GM18867 (cell line): ENCODE data around the gene KITLG.
"Not testable (repeated sequence)": the region's sequence is repeated elsewhere in the genome, so short reads cannot be mapped to it uniquely, and the experiment has no call there.

Experiments used
- ATAC-seq: cut with Tn5 transposase; IDR thresholded peaks from one replicate; pipeline ENCODE4 v1.9.1; 2021; ENCODE audit warnings: mild to moderate bottlenecking, moderate library complexity; ENCODE audit not compliant: unreplicated experiment

The KITLG gene

GRCh38 chr12:88544991-88545980 lies 35.0 kb downstream of the KITLG start:
- no peak for ATAC-seq

GRCh38 chr12:88539893-88540292 lies 40.4 kb downstream of the KITLG start:
- no peak for ATAC-seq

DNA sequence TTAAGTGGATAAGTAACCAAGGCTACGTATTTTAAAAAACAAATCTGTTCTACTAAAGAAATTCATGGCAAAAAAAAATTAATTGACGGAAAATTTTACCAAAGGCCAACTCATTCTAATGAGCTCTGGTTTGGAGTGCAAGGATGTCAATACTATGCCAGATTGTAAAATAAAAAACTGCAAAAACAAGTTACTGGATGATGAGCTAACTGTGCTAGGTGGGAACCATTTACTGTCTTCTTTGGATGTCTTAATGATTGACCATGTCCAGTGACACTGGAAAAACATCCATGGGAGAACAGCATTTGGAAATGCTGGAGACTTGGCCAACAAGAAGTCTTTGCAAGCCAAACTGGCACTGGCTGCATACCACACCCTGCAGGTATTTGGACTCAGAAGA lies 41.6 kb downstream of the KITLG start:
- no peak for ATAC-seq

DNA sequence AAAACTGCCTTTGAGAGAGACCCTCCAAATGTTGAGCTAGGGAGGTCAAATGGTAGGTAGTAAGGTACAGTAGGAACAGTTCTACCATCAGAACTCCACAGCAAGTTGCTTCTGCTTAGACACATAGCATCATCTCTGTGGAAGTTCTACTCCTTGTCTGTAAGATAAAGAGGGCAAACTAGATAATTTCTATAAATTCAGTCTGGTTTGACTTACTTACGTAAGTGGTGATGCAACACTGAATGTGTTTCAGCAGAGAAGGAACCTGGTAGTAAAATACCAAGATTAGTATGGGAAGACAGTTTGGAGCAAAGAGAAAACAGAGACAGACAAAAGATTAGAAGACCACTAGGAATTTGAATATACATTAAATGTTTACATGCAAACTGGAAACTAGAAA lies 42.0 kb downstream of the KITLG start:
- no peak for ATAC-seq

- ATAC-seq: no peak
These were observed 49.4 kb downstream of the KITLG start for GRCh38 chr12:88530868-88531267.

DNA sequence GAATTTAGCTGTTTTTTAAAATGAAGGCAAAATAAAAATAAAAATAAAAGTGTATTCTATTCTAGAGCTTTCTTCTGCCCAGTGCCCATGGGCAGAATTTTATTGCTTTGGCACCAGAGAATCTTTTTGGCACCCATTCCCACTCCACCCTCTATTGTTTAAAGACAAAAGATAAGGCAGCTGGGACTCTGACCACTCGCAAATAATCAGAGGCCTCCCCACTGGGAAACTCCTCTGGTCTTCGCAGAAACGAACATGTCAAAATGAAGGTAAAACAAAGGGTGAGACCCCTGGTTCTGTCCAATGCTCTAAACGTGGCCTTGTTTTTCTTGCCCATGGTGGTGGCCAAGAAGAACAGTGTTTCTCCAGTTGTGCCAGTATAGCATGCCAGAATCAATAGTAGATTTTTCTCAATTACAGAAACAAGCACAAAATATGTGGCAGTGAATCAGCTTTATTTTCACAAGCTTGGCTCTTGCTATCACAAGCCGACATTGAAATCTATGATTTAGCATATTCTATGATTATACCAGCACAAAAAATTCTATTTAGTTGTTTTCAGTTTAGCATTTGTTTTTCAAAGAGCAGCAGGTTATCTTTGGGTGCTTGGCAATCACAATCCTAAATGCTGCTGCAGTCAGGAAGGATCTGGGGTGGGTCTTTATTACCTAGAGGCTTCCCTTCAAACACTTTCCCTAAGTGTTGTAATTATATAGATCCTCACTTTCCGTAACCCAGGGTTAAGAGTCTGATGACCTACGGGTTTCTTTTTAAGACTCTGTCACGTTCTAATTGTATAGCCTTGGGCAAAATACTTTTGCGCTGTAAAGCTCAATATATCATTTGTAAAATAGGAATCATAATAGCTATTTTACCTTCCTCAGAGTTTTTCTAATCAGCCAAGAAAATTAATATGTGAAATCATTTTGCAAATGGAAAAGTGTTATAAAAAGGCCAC lies 50.5 kb downstream of the KITLG start:
- ATAC-seq: no peak

DNA sequence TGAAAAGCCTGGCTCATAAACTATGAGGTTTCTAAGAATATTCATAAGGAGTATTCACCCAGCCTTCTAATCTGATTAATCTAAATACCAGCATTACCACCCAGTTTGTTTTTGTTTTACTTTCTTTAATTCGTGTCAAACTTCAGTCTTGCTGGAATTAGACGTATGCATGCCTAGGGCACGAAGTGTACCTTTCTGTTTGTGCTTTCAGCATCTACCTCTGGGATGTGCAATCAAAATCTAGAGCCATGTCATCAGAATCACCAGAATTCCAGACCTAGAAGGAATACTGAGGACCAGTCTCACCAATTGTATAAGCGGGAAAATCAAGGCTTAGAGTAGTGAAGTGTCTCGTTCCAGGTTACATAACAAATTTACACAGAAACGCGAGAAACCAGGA lies 57.3 kb downstream of the KITLG start:
- ATAC-seq: no peak

GRCh38 chr12:88520436-88520820 lies 59.8 kb downstream of the KITLG start:
- ATAC-seq: no peak

DNA sequence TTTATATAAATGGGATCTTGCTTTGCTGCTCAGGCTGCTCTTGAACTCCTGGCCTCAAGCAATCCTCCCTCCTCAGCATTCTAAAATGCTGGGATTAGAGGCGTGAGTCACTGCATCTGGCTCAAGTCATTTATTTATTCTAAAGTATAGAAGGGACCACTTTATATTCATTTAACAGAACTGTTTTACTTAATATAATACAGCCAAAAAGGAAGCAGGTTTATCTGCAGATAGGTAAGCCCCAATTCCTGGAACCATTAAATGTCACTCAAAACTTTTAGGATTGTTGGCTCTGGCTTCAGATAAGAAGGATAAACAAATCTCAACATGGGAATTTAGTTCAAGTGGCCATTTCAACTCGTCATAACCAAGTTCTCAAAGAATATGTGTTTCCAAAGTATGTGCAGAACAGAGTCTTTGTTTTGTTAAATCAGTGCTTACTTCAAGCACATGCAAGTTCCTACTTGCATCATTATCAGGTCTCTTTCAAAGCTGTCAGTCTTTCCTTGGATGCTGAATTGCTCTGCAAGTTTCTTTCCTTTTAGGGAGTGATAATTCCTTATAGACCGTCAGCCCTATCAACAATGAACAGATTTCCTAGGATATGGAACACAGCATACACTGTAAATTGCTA lies 60.4 kb downstream of the KITLG start:
- ATAC-seq: no peak

- ATAC-seq: no peak
These were observed 61.3 kb downstream of the KITLG start for GRCh38 chr12:88518863-88519403.

DNA sequence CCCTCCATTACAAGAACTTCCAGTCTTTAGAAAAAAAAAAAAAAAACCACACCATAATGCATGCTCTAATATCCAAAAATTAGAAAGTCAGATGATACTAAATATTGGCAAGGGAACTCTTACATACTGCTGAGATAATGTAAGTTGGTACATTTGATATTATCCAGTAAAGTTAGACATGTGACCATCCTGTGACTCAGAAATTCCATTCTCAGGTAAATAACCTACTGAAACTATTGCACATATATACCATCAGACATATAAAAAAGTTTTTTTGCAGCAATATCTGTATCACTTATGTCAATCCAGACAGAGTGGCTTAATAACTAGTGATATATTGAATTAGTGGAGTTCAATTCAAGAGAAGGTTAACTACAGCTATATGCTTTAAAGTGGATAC lies 63.5 kb downstream of the KITLG start:
- no peak for ATAC-seq

DNA sequence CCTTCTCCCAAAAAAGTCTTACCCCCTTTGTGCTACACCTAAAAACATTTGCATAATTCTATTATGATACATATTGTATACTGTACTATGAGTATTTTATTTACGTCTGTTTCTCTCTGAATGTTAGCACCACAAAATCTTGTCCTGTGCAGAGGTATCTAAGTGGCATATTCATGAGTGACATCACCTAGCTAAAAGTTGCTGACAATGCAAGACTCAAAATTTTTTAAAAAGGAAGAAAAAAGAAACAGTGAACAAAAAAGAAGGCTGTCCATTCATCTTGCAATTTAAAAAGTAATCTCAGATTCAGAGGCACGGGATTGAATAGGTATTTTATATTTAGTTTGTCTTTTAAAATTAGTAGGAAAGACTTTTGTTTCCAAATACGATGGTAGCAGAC lies 69.4 kb downstream of the KITLG start:
- ATAC-seq: no peak

- ATAC-seq: no peak
These were observed 70.4 kb downstream of the KITLG start for GRCh38 chr12:88509851-88510250.

GRCh38 chr12:88509347-88509746 lies 70.9 kb downstream of the KITLG start:
- no peak for ATAC-seq

DNA sequence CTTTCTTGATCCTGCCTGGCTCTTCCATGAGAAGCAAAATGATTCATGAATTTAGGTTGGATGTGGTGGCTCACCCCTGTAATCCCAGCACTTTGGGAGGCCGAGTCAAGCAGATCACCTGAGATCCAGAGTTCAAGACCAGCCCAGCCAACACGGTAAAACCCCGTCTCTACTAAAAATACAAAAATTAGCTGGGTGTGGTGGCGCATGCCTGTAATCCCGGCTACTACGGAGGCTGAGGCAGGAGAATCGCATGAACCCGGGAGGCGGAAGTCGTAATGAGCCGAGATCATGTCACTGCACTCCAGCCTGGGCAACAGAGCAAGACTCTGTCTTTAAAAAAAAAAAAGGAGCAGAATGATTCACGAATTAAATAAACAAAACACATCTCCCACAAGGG lies 72.4 kb downstream of the KITLG start:
- not testable (repeated sequence) for ATAC-seq

GRCh38 chr12:88507270-88507669 lies 73.0 kb downstream of the KITLG start:
- ATAC-seq: no peak

- no peak for ATAC-seq
These were observed 74.6 kb downstream of the KITLG start for GRCh38 chr12:88505696-88506095.

DNA sequence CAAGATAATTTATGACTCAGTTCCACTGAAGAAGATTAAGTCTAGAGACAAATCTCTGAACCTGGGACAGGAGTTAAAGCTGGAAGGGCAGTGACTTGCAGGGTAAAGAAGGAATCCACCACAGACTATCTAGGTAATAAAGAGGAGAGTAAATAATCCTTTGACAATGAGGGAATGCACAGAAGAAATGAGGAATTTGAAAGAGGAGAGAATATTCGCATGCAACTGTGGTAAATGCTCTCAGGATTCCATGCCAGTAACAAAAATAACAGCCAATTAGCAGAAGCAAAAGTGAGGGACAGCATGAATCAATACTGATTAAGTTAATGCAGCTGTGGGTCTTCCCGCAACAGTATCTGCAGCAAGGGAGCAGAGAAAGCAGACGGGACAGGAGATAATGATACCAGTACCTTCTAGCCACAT lies 77.0 kb downstream of the KITLG start:
- ATAC-seq: no peak

DNA sequence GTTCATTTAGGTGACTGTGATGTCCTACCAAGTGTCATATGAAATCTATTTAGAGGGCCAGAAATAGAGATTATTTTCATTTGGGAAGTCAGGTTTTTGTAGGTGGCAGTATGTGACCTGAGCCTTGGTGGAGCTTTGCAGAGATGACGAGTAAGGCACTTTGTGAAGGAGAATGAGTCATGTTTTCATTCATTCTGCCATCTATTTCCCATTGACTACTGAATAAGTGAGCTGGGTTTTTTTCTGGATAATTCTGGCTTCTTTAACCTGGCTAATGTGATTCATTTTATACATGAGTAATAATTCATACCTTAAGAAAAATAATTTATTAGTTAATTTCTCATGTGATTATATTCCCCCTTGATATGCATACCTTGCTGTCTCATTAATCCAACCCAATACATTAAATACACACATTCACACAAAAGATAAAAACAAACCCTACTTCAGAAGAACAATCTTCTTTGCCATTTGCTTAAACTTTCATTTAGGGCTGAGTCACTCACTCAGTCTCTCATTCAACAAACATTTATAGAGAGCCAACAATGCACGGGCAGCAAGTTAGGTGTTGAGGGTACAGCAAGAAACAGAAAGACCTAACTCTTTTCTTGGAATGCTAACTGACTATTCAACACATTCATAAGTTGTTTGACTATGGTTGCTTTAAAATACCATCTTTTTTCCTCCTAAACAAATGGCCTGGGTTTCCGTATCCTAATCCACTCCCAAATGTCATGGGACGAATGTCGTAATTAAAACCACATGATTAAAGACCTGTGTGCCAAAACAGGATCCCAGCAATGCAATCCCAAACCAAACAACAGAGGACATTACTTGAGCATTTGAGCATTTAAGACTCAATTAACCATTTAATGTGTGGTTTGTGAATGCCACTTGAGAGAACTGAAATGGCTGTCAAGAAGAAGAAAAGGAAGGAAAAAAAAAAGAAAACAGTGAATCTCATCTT lies 78.0 kb downstream of the KITLG start:
- no peak for ATAC-seq
